Measurements from ENCODE around the gene C16orf54. TPM values are rescaled to one million over a fixed set of nuclear protein-coding genes. Genes with fewer than 3 reads are reported as not detected.
"Not testable (repeated sequence)": the region's sequence is repeated elsewhere in the genome, so short reads cannot be mapped to it uniquely, and the experiment has no call there.

Gene C16orf54
- total and polyA plus RNA-seq, 2 donors (not counting 3 experiments of a cell fraction or from before 2014, with no cell fraction given): not detected

- POLR2A ChIA-PET: no interaction called here
- H3K27me3 ChIP-seq (ENCODE audit: control insufficient read depth in 2 of 2, insufficient read depth in 2 of 2, low read length in 2 of 2): no peaks in the 10 kb centered on the region
- no peak overlapping the region for H3K4me3 ChIP-seq (replicated peaks in 1 of 3; ENCODE audit: insufficient read depth in 1 of 3, low read depth in 1 of 3, low read length in 3 of 3)
- dilution Hi-C loops (cut with MboI; ENCODE audit: extremely low pct_ligation_motif_present, low sequenced_read_pairs) (no loop called here), intact Hi-C loops (cut with micrococcal nuclease) (no loop called here)
- FAIRE-seq: no peak
- no peak overlapping the region for H2AFZ ChIP-seq (ENCODE audit: low read depth, low read length)
- no peaks in the 10 kb centered on the region for H3K9me1 ChIP-seq (replicated peaks; ENCODE audit: control insufficient read depth, extremely low read depth, insufficient read depth, low read length)
- CTCF ChIA-PET: interaction anchor here (3.0 kb wide), 1 partner anchor 9 kb away, joined by 28 read pairs; no protein-coding TSS in a partner anchor
- H3K4me1 ChIP-seq (ENCODE audit: control insufficient read depth, extremely low read depth, insufficient read depth, low read length): peaks cover 2% of the 10 kb centered on the region
- no peaks in the 10 kb centered on the region for H3K9me3 ChIP-seq (replicated peaks; ENCODE audit: control insufficient read depth, insufficient read depth, low read length)
- no peaks in the 10 kb centered on the region for H3K36me3 ChIP-seq (ENCODE audit: control insufficient read depth in 2 of 2, extremely low read depth in 1 of 2, insufficient read depth in 2 of 2, low read length in 2 of 2)
- DNase-seq (ENCODE audit: low read depth, low spot score): no peak
- TF ChIP-seq, protein P1, sequence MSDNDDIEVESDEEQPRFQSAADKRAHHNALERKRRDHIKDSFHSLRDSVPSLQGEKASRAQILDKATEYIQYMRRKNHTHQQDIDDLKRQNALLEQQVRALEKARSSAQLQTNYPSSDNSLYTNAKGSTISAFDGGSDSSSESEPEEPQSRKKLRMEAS (IDR thresholded peaks at IDR 0.05; ENCODE audit: insufficient read depth, insufficient read length): no peak
- no peak for TF ChIP-seq POLR2A (IDR thresholded peaks at IDR 0.05; ENCODE audit: low read depth, low read length)
- no peak for TF ChIP-seq POLR2AphosphoS5 (IDR thresholded peaks at IDR 0.05; ENCODE audit: insufficient read depth, low read depth, low read length)
- no peak for TF ChIP-seq EZH2 (IDR thresholded peaks at IDR 0.05; ENCODE audit: borderline replicate concordance, low read depth, low read length, severe bottlenecking)
- TF ChIP-seq GATA2 (IDR thresholded peaks at IDR 0.05; ENCODE audit: insufficient read depth, insufficient read length, low read depth, low read length): no peak
- TF ChIP-seq MYC (IDR thresholded peaks at IDR 0.05; ENCODE audit: low read depth, low read length): no peak
- no peak for TF ChIP-seq FOS (IDR thresholded peaks at IDR 0.05; ENCODE audit: borderline replicate concordance, insufficient read depth, low read length)
- TF ChIP-seq, protein P2, sequence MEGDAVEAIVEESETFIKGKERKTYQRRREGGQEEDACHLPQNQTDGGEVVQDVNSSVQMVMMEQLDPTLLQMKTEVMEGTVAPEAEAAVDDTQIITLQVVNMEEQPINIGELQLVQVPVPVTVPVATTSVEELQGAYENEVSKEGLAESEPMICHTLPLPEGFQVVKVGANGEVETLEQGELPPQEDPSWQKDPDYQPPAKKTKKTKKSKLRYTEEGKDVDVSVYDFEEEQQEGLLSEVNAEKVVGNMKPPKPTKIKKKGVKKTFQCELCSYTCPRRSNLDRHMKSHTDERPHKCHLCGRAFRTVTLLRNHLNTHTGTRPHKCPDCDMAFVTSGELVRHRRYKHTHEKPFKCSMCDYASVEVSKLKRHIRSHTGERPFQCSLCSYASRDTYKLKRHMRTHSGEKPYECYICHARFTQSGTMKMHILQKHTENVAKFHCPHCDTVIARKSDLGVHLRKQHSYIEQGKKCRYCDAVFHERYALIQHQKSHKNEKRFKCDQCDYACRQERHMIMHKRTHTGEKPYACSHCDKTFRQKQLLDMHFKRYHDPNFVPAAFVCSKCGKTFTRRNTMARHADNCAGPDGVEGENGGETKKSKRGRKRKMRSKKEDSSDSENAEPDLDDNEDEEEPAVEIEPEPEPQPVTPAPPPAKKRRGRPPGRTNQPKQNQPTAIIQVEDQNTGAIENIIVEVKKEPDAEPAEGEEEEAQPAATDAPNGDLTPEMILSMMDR (IDR thresholded peaks at IDR 0.05; ENCODE audit: extremely low read depth in 1 of 2, insufficient read depth in 1 of 2, low read depth in 1 of 2, low read length in 2 of 2): no peak
- TF ChIP-seq JUN (IDR thresholded peaks at IDR 0.05; ENCODE audit: borderline replicate concordance, insufficient read depth, insufficient read length, low read depth): no peak
- no peaks in the 10 kb centered on the region for H3K79me2 ChIP-seq (ENCODE audit: control insufficient read depth, insufficient read depth, low read length)
- BruUV-seq (replicated peaks): no TSS peak
- H3K27ac ChIP-seq (ENCODE audit: insufficient read depth, low read depth, low read length): no peak overlapping the region
- H3K9ac ChIP-seq (replicated peaks; ENCODE audit: extremely low read depth, insufficient read depth, low read length): no peak overlapping the region
- H3K4me2 ChIP-seq (ENCODE audit: insufficient read depth, low read length): no peak overlapping the region
- no peaks in the 10 kb centered on the region for H4K20me1 ChIP-seq (replicated peaks; ENCODE audit: control insufficient read depth, extremely low read depth, insufficient read depth, low read length)
These were observed 36.7 kb downstream of the C16orf54 start for GRCh38 chr16:29708917-29709600.

DNA sequence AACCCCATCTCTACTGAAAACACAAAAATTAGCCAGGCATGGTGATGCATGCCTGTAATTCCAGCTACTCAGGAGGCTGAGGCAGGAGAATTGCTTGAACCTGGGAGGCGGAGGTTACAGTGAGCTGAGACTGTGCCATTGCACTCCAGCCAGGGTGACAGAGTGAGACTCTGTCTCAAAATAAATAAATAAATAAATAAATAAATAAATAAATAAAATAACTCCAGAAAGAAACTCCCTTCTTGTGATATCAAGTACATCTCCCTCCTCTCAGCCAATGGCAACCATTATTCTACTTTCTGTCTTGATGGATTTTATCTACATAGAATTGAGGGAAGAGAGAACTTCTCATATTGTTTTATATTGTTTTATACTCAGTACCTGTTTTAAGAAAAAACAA lies 38.6 kb downstream of the C16orf54 start:
- H3K27ac ChIP-seq (ENCODE audit: insufficient read depth, low read depth, low read length); H3K4me2 ChIP-seq (ENCODE audit: insufficient read depth, low read length); H3K27me3 ChIP-seq (ENCODE audit: control insufficient read depth in 2 of 2, insufficient read depth in 2 of 2, low read length in 2 of 2); FAIRE-seq; H2AFZ ChIP-seq (ENCODE audit: low read depth, low read length); H3K4me1 ChIP-seq (ENCODE audit: control insufficient read depth, extremely low read depth, insufficient read depth, low read length); H3K4me3 ChIP-seq (replicated peaks in 1 of 3; ENCODE audit: insufficient read depth in 1 of 3, low read depth in 1 of 3, low read length in 3 of 3); dilution Hi-C loops (cut with MboI; ENCODE audit: extremely low pct_ligation_motif_present, low sequenced_read_pairs); H3K79me2 ChIP-seq (ENCODE audit: control insufficient read depth, insufficient read depth, low read length); POLR2A ChIA-PET; H3K9ac ChIP-seq (replicated peaks; ENCODE audit: extremely low read depth, insufficient read depth, low read length); H3K9me3 ChIP-seq (replicated peaks; ENCODE audit: control insufficient read depth, insufficient read depth, low read length); H3K36me3 ChIP-seq (ENCODE audit: control insufficient read depth in 2 of 2, extremely low read depth in 1 of 2, insufficient read depth in 2 of 2, low read length in 2 of 2); H4K20me1 ChIP-seq (replicated peaks; ENCODE audit: control insufficient read depth, extremely low read depth, insufficient read depth, low read length); DNase-seq (ENCODE audit: low read depth, low spot score); BruUV-seq (replicated peaks); intact Hi-C loops (cut with micrococcal nuclease); H3K9me1 ChIP-seq (replicated peaks; ENCODE audit: control insufficient read depth, extremely low read depth, insufficient read depth, low read length): not testable (repeated sequence)
- CTCF ChIA-PET: interaction anchor here (0.8 kb wide), 1 partner anchor 82 kb away, joined by 3 read pairs; no protein-coding TSS in a partner anchor
